Activated naive CD4-positive, alpha-beta T cell treated with anti-CD3 and anti-CD28 coated beads, Interleukin-2, amount 10 ng/mL, durations not matched to agents 7 days and 5 days (primary cell): ENCODE results near the gene SIM1.

Experiments used
- CTCF ChIA-PET: fragments of 350-600 bp; sonication (Branson Sonifier 250); formaldehyde crosslinking; loops from one replicate; lab custom pipeline; 2021; ENCODE audit warnings: antibody characterized with exemption; lab: Charles Lee
- DNase-seq: peaks from one replicate; pipeline ENCODE4 v3.0.0-alpha.2; 2020
- H3K27ac Mint-ChIP-seq: one replicate; pipeline ENCODE4 v1.8.0; 2021; ENCODE audit warnings: mild to moderate bottlenecking, moderate library complexity, mixed read lengths
- H3K27me3 Mint-ChIP-seq: one replicate; pipeline ENCODE4 v1.8.0; 2021; ENCODE audit warnings: mild to moderate bottlenecking, mixed read lengths
- H3K36me3 Mint-ChIP-seq: one replicate; pipeline ENCODE4 v1.8.0; 2021; ENCODE audit warnings: mixed read lengths
- H3K4me1 Mint-ChIP-seq: one replicate; pipeline ENCODE4 v1.8.0; 2021; ENCODE audit warnings: mixed read lengths
- H3K4me3 Mint-ChIP-seq: one replicate; pipeline ENCODE4 v1.8.0; 2021; ENCODE audit warnings: mild to moderate bottlenecking, moderate library complexity, mixed read lengths
- H3K9me3 Mint-ChIP-seq: one replicate; pipeline ENCODE4 v1.8.0; 2021; ENCODE audit warnings: mixed read lengths

Gene SIM1, protein sequence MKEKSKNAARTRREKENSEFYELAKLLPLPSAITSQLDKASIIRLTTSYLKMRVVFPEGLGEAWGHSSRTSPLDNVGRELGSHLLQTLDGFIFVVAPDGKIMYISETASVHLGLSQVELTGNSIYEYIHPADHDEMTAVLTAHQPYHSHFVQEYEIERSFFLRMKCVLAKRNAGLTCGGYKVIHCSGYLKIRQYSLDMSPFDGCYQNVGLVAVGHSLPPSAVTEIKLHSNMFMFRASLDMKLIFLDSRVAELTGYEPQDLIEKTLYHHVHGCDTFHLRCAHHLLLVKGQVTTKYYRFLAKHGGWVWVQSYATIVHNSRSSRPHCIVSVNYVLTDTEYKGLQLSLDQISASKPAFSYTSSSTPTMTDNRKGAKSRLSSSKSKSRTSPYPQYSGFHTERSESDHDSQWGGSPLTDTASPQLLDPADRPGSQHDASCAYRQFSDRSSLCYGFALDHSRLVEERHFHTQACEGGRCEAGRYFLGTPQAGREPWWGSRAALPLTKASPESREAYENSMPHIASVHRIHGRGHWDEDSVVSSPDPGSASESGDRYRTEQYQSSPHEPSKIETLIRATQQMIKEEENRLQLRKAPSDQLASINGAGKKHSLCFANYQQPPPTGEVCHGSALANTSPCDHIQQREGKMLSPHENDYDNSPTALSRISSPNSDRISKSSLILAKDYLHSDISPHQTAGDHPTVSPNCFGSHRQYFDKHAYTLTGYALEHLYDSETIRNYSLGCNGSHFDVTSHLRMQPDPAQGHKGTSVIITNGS

DNA sequence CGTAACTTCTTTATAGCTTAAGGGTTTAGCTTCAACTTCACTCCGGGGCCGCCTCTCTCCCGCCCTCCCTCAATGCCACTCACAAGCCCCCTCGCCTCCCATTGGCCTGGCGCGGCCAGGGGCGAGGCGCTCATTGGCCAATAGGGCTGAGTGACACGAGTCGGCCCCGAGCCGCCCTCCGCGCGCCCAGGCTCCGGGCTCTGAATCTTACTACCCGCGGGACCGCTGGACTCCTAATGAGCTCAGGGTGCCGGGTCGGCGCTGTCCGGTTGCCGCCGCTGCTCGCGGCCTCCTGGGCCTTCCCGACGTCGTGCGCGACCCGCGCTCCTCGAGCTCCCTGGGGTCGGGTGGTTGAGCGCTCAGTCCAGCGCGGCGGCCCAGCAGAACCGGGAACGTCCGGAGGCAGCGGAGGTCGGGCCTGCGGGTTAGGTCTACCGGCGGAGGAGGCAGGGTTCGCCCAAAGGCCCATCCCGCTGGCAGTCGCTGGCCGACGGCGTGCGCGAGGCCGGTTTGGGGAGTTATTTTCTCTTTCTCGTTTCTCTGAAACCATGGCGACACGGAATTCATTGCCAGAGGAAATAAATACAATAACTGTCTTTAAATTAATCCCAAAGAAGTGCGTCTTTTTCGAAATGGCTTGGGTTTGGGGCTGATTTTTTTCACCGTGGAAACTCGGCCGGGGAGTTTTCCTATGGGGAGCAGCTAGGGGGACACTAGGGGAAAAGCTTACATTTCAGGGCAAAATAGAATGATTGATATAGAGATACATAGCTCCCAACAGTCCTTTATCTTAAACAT lies at the start of gene SIM1:
Gene SIM1, minus strand, starts transcription at position 19 of the 798 bp plus-strand sequence. CDS start 1,453 bp downstream, outside the sequence.
- no peak for DNase-seq
- H3K36me3 Mint-ChIP-seq, result peaks cover 19% of the 10 kb centered on the region
- peak within 1 kb of the TSS; percentile 80 for H3K27ac Mint-ChIP-seq
- H3K9me3 Mint-ChIP-seq, result peaks cover 8% of the 10 kb centered on the region
- H3K4me3 Mint-ChIP-seq, result peak within 1 kb of the TSS; percentile 33
- H3K4me1 Mint-ChIP-seq, result peaks cover 16% of the 10 kb centered on the region
- H3K27me3 Mint-ChIP-seq, result peaks cover 93% of the 10 kb centered on the region
- CTCF ChIA-PET, result no interaction called here

DNA sequence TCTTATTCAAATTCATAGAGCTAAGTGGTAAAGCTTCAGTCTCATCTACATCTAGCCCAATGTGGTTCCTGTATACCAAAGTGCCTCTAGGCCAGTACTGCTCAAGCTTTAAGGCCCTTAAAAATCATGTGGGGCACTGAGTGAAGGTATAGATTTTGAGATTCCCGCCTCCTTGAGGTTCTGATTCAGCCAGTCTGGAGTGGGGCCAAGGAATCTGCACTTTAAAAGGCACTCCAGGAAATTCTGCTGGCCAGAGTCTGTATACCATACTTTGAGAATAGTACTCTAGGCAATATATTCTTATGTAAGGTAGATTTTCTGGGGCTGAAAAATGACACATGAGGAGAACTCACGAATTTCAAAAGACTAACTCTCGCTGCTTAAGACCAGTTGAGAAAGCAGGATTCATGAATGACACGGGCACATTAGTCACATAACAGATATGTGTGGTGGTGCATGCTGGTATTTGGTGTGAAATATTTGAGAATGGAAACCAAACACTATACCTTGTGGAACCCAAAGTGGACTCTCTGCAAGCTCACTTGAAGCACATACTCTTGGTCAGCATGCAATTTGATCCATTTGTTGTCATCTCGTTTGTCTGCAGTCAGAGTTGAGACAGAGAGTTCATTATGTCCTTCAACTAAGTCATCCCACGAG lies 47.6 kb upstream of the SIM1 start:
- CTCF ChIA-PET, result no interaction called here
- no peak for DNase-seq
- Mint-ChIP-seq H3K36me3 (peaks cover 36% of the 10 kb centered on the region), H3K9me3 (no peaks in the 10 kb centered on the region), H3K27me3 (no peaks in the 10 kb centered on the region), H3K4me3 (no peak overlapping the region), H3K4me1 (no peaks in the 10 kb centered on the region), H3K27ac (no peak overlapping the region)

DNA sequence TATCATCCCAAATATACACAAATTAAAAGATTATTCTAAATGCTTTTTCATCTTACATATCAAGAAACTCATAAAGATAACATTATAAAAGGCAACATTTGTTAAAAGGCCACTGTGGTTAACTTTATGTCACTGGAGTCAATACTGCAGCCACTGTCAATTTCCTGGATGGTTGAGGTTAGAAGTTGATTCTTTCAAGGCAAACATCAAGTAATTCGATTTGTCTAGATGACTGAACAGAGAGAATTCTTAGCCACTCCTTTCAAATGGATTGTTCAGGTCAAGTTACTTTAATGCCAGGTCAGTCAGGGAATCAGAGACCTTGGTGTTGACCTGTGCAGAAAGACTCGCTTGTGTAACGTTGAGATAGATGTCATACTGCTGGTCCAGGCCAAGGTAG lies 44.4 kb upstream of the SIM1 start:
- CTCF ChIA-PET, result no interaction called here
- H3K27me3 Mint-ChIP-seq, result no peaks in the 10 kb centered on the region
- H3K27ac Mint-ChIP-seq, result no peak overlapping the region
- no peak for DNase-seq
- H3K4me3 Mint-ChIP-seq, result no peak overlapping the region
- peaks cover 31% of the 10 kb centered on the region for H3K36me3 Mint-ChIP-seq
- H3K9me3 Mint-ChIP-seq, result no peaks in the 10 kb centered on the region
- H3K4me1 Mint-ChIP-seq, result no peaks in the 10 kb centered on the region

DNA sequence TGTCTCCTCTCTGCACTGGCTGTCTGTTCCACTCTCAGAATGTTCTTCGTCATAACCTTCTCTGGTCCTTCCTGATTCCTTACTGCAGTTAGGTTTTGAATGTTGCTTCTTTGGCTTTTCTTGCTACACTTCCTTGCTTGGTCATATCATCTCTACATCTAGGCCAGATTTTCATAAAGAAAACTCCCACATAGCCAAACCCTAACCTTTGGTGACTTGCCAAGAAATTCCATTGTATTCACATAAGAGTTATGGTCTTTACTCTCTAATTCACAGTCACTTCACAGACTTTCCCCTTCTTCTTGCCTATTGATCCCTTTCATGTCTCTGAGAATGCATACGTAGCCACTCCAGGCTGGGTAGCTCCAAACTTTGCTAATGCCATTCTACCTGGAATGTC lies 41.9 kb upstream of the SIM1 start:
- no peaks in the 10 kb centered on the region for H3K9me3 Mint-ChIP-seq
- H3K36me3 Mint-ChIP-seq, result peaks cover 20% of the 10 kb centered on the region
- no peaks in the 10 kb centered on the region for H3K4me1 Mint-ChIP-seq
- H3K27me3 Mint-ChIP-seq, result no peaks in the 10 kb centered on the region
- CTCF ChIA-PET, result no interaction called here
- no peak for DNase-seq
- H3K27ac Mint-ChIP-seq, result no peak overlapping the region
- H3K4me3 Mint-ChIP-seq, result no peak overlapping the region

DNA sequence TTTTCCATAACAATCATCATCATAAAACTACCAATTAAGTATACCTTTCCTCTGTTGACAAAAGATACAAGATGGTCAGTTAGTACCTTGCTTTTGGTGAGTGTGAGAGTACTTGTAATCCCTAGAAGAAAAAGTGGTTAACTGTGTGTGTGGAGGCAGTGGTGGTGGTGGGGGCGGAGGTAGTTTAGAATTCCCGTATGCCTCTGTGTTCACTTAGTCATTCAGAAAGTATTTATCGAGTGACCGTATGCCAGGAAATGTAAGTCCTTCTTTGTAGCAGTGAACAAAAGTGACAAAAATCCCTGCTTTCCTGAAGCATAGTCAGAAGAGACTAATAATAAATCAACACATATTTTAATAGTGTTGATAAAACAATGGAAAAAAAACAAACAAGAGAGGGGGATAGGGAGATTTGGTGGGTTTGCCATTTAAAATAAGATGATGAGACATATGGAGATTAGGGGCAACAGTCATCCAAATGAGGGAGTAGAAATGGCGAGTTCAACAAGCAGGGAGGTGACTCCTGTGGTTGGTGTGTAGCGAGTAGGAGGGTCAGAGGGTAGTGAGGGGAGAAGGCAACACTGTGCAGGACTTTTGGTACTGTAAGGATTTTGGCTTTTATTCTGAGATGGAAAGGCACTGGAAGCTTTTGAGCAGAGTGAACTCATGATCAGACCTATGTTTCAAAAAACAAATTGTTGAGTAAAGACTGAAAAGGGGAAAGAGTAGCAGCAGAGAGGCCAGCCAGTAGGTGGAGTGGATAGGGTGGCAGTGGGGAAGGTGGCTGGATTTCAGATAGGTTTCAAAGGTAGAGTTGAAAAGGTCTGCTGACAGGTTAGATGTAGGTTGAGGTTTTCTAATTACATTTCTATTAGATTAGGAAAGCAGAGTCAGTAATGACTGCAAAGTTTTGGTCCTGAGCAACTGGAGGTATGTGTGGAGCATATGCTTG lies 40.3 kb upstream of the SIM1 start:
- H3K4me1 Mint-ChIP-seq, result no peaks in the 10 kb centered on the region
- CTCF ChIA-PET, result interaction anchor here (0.6 kb wide), 1 partner anchor 1450 kb away, joined by 3 read pairs; no protein-coding TSS in a partner anchor
- no peak overlapping the region for H3K27ac Mint-ChIP-seq
- H3K36me3 Mint-ChIP-seq, result peaks cover 8% of the 10 kb centered on the region
- H3K27me3 Mint-ChIP-seq, result no peaks in the 10 kb centered on the region
- H3K4me3 Mint-ChIP-seq, result no peak overlapping the region
- no peak for DNase-seq
- no peaks in the 10 kb centered on the region for H3K9me3 Mint-ChIP-seq

DNA sequence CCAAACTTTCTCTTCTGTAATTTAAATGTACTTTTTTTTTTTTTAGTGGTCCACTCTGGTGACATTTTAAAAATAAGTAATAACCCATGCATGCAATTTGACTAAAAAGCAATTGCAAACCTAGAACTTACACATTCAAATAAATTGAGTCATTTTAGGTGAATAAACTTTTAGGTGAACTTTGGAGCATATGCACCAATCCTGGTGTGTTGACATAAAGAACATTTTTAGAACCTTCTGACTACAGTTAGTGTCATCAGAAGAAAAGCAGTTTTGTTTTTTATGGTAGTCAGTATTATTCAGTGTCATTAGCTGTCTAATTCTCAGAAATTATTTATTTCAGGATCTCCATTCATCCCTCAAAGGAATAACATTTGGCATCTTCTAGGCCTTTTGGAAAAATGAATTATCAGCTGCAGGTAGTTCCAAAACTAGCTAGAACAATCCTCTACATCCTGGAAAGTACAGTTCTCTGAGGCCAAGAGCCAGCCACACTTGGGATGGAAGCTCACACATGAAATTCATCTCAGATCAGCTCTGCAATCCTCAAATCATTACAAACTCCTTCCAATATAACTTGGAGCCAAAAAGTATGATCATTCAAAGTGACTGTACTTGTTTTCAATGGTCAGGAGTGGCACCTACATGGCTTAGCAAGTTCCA lies 38.5 kb upstream of the SIM1 start:
- no peak for DNase-seq
- Mint-ChIP-seq H3K27ac (no peak overlapping the region), H3K36me3 (no peaks in the 10 kb centered on the region), H3K27me3 (no peaks in the 10 kb centered on the region), H3K9me3 (no peaks in the 10 kb centered on the region), H3K4me1 (no peaks in the 10 kb centered on the region), H3K4me3 (no peak overlapping the region)
- CTCF ChIA-PET, result interaction anchor here (0.7 kb wide), 1 partner anchor 1016 kb away, joined by 3 read pairs; no protein-coding TSS in a partner anchor

DNA sequence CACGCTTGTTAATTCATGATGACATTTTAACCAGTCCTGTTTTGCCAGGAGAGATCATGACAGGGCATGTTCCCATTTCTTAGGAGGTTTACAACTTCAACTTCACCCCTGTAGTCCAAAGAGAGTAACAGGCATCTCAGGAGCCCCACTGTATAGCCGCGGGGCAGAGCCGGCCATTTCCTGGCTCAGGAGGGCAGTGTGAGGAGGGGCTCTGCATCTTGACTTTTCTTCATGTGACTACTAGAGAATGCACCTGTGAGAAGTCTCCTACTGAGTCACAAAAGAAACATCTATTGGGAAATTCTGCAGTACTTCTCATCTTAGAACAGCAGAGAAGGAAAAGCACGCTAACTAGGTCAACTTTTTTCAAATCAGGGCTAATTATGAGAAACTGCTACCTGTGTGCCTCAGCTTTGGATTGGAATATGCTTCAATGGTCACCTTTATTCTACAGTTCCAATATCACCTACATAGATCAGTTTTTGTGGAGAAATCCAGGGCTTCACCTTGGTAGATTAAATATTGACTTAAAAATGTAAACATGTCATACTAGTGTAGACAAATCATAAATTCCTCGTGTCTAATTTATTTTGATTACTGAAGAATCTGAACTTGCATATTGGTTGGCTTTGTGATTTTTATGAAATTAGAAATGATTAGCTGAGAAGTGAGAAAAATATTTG lies 28.6 kb upstream of the SIM1 start:
- no peak overlapping the region for H3K4me3 Mint-ChIP-seq
- H3K36me3 Mint-ChIP-seq, result no peaks in the 10 kb centered on the region
- no peak for DNase-seq
- CTCF ChIA-PET, result no interaction called here
- H3K27ac Mint-ChIP-seq, result no peak overlapping the region
- H3K4me1 Mint-ChIP-seq, result no peaks in the 10 kb centered on the region
- H3K27me3 Mint-ChIP-seq, result peaks cover 13% of the 10 kb centered on the region
- H3K9me3 Mint-ChIP-seq, result no peaks in the 10 kb centered on the region

DNA sequence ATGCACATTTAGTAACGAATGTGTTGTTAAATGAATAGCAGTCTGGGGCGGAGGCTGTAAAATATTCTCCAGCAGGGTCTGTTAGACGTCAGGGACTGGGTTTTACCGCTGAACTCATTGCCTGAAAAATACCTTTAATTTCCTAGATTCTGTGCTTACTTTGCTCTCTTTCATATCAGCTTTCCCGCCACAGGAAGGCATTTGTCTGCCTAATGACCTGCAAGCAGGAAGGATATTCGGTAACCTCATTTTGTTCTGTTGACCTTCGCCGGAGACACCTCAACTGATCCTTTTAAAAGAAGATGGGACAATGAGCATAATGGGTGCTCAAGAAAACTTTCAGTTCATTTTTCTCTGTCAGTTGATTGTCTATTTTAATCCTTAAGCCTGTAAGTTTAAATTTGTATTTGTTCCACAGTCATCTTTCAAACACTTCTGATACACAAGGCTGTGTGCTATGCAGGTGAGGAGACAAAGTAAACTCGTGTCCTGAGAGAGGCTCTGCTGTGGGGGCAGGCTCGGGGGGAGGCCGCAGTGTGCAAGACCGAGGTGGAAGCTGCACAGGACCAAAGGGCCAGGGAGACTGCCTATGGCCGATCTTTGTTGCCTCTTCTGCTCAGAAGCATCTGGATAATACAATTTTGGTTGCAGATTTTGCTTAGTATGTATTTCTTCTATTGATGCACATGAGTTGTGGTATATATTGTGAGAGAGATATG lies 27.4 kb upstream of the SIM1 start:
- Mint-ChIP-seq H3K27me3 (peaks cover 18% of the 10 kb centered on the region), H3K4me1 (no peaks in the 10 kb centered on the region), H3K4me3 (no peak overlapping the region), H3K36me3 (no peaks in the 10 kb centered on the region), H3K9me3 (no peaks in the 10 kb centered on the region), H3K27ac (no peak overlapping the region)
- CTCF ChIA-PET, result no interaction called here
- DNase-seq, result no peak

DNA sequence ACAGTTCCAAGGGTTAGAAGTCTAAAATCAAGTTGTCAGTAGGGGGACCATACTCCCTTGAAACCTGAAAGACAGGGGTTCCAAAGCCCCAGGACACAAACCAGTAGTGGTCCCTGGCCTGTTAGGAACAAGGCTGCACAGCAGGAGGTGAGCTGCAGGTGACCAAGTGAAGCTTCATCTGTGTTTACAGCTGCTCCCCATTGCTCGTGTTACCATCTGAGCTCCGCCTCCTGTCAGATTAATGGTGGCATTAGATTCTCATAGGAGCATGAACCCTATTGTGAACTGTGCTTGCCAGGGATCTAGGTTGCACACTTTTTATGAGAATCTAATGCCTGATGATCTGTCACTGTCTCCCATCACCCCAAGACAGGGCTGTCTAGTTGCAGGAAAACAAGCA lies 25.3 kb upstream of the SIM1 start:
- Mint-ChIP-seq H3K27ac (no peak overlapping the region), H3K9me3 (no peaks in the 10 kb centered on the region), H3K4me1 (no peaks in the 10 kb centered on the region), H3K36me3 (no peaks in the 10 kb centered on the region), H3K4me3 (no peak overlapping the region), H3K27me3 (peaks cover 22% of the 10 kb centered on the region)
- CTCF ChIA-PET, result no interaction called here
- no peak for DNase-seq

DNA sequence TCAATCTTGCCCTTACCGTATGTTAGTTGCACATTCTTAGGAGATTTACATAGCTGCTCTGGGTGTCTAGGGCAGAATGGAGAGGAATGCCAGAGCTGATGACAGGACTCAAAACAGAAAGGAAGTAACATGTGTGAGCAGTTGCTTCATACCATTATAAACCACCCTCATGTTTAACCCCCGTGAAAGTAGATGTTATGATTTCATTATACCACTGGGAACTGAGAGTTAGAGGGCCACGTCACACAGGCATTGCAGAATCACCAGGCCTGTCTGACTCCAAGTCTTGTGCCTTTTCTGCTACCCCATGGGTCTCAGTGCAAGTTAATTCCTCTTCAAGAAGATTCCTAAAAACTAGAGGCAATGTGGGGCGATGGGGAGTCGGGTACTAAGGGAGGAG lies 23.5 kb upstream of the SIM1 start:
- Mint-ChIP-seq H3K27me3 (peaks cover 27% of the 10 kb centered on the region), H3K9me3 (no peaks in the 10 kb centered on the region)

DNA sequence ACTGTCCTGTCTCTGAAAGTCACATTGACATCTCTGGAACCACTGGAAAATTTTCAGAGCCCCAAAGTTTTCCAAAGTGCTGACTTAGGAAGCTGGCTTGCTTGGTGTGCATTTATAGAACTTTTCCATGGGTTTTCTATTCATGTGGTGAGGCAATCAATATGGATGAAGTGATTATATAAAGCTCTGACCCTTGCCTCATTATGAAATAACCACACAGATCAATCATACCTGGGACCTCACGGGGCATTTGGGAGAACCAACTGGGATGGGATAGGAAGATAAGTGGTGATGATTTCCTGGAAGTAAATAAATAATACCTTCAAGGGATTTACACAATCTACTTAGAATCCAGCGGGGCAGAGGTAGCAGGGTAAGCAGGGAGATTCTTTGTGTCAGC lies 22.9 kb upstream of the SIM1 start:
- Mint-ChIP-seq H3K27ac (no peak overlapping the region), H3K4me3 (no peak overlapping the region), H3K27me3 (peaks cover 27% of the 10 kb centered on the region), H3K9me3 (no peaks in the 10 kb centered on the region), H3K4me1 (no peaks in the 10 kb centered on the region), H3K36me3 (no peaks in the 10 kb centered on the region)
- no peak for DNase-seq
- CTCF ChIA-PET, result no interaction called here

More for the DNA sequence above, 23.5 kb upstream of the SIM1 start:
- no peak for DNase-seq
- H3K36me3 Mint-ChIP-seq, result no peaks in the 10 kb centered on the region
- CTCF ChIA-PET, result no interaction called here
- no peaks in the 10 kb centered on the region for H3K4me1 Mint-ChIP-seq
- no peak overlapping the region for H3K27ac Mint-ChIP-seq
- no peak overlapping the region for H3K4me3 Mint-ChIP-seq

DNA sequence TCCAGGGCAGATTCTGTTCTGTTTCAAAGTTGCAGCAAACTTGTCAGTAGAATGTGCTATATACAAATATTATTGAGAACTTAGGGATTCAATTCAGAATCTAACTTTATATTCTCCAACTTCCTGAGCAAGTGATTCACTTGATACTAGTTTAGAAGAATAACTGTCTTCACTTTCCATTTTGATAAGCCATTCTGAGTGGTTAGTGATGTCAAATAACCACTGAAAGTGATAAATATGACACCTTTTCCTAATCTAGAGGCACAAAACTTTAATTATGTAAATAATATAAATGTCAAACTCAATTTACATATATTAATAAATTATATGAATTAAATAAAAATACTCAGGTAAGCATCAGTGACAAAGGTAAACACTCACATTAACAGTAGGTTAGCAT lies 20.5 kb upstream of the SIM1 start:
- H3K27me3 Mint-ChIP-seq, result peaks cover 20% of the 10 kb centered on the region
- H3K4me1 Mint-ChIP-seq, result no peaks in the 10 kb centered on the region
- no peaks in the 10 kb centered on the region for H3K9me3 Mint-ChIP-seq
- no peak for DNase-seq
- CTCF ChIA-PET, result no interaction called here
- no peaks in the 10 kb centered on the region for H3K36me3 Mint-ChIP-seq
- no peak overlapping the region for H3K27ac Mint-ChIP-seq
- H3K4me3 Mint-ChIP-seq, result no peak overlapping the region
